K562 treated with DMSO at 1 percent for 24 hours (cell line): ENCODE measurements around the gene VMAC. TPM values are rescaled to one million over a fixed set of nuclear protein-coding genes. Genes with fewer than 3 reads are reported as not detected.

Experiments
- total RNA-seq: library from RNA; unstranded; fragments of 300-600 nt; gene quantifications from 2 replicates; pipeline ENCODE4 v1.2.3, GENCODE V29; 2022; ENCODE audit warnings: low read depth; ENCODE audit not compliant: insufficient read depth

The VMAC gene, protein sequence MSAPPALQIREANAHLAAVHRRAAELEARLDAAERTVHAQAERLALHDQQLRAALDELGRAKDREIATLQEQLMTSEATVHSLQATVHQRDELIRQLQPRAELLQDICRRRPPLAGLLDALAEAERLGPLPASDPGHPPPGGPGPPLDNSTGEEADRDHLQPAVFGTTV
- 2.6 and 4.2 TPM in 2 replicates for total RNA-seq

DNA sequence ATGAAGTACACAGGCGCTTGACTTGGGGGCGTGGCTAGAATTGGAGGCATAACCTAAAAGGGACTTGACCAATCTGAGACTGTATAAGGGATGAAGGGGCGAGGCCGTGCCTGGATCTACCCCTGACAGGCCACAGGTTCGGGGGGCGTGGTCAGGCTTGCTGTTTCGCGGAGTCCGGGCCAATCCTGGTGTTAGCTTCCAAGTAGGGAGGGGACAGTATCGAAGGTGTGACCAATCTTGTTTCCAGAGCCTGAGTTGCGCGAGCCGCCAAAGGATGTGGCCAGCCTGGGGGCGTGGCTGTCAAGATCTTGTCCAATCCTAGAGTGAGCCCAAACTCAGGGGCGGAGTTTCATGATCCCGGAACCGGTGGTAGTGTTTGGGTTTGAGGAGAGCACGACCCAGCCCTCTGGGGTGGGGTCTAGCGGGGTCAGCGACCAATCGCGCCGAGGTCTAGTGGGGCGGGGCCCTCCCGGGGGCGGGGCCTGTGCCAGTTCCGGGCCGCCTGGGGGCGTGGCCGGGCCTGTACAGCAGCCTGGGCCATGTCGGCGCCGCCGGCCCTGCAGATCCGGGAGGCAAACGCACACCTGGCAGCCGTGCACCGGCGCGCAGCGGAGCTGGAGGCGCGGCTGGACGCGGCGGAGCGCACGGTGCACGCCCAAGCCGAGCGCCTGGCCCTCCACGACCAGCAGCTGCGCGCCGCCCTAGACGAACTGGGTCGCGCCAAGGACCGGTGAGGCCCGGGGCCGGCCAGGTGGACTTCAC is at the start of gene VMAC:
VMAC (plus strand) TSS at position 521 of the 762 bp plus-strand sequence; CDS start at position 540, 19 bp downstream.

DNA sequence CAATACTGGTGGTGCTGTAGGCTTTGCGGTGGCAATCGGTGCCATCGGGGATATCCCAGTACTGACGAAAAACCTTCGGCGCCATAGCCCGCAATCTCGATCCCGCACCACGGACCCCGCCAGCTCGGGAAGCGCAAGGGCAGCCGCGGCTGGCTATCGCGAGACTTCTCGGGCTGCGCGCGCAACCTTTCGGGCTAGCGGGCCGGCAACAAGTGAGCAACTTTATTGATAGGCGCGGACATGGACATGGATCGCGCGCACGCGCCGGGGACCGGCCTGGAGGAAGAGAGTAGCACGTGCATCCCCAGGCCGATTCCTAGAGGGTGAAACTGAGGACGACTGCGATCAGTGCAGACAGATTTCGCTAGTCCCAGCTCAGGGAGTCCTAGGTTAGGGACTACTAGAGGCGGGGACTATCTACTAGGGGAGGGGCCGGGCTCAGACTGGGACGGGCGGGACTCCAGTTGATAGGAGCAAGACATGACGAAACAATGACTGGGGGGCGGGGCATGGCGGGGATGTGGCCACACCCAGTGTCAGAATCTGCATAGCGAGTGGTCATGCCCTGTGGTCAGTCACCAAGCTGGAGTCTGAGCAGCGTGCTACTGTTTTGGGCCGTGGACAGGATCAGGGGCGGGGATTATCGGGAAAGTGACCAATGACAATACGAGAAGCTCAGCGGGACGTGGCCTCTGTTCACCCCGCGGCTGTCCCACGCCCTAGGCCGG is 884 bp upstream of the VMAC start, which contains the start of gene NDUFA11:
NDUFA11 (minus strand) TSS at position 167 of the 728 bp plus-strand sequence; CDS start at position 85, 82 bp downstream.

DNA sequence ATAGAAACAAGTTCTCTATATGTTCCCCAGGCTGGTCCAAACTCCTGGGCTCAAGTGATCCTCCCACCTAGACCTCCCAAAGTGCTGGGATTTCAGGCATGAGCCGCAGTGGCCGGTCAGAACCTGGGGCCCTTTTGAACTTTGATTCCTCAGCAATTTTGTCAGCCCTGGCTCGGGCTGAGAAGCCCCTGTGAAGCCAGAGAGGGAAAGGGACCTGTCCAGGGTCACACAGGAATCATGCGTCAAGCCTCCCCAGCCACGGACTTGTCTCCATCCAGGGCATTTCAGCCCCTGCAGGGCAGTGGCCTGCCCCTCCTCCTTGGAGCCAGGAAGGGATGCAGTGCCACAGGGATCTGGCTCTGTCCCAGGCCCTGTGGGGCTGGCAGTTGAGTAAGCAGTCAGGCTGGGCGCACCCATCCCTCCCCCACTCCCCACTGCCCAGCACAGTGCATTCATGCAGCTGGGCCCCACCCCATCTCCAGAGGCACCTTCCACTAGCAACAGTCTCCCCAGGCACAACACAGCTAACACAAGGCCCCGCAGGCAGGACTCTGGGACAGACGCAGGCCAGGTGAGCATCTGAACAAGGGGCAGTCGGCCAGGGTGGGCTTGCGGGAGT is 9.2 kb downstream of the VMAC start, which contains the start of gene CAPS:
CAPS (plus strand) TSS at position 516 of the 619 bp plus-strand sequence. CDS start 153 bp downstream, outside the sequence.

Other genes starting within 250 kb of the VMAC start
- 48.1 and 60.4 TPM in 2 replicates for gene MICOS13, start 224.4 kb upstream of the VMAC start, total RNA-seq
- 11.9 and 22.8 TPM in 2 replicates for gene HSD11B1L, start 223.8 kb upstream of the VMAC start, total RNA-seq
- gene RPL36, start 214.6 kb upstream of the VMAC start, total RNA-seq: 1,403 and 1,536 TPM in 2 replicates
- gene LONP1, start 184.7 kb upstream of the VMAC start, total RNA-seq: 214 and 276 TPM in 2 replicates
- not detected in 2 replicates for gene CATSPERD, start 184.2 kb upstream of the VMAC start, total RNA-seq
- 2.2 and 2.6 TPM in 2 replicates for gene PRR22, start 120.1 kb upstream of the VMAC start, total RNA-seq
- 53.8 and 55.5 TPM in 2 replicates for gene DUS3L, start 113.7 kb upstream of the VMAC start, total RNA-seq
- gene NRTN, start 99.8 kb upstream of the VMAC start, total RNA-seq: 31.8 and 37.8 TPM in 2 replicates
- gene FUT6, start 65.2 kb upstream of the VMAC start, total RNA-seq: not detected in 2 replicates
- 0.93 and 1.3 TPM in 2 replicates for gene FUT3, start 53.4 kb upstream of the VMAC start, total RNA-seq
- gene FUT5, start 34.3 kb upstream of the VMAC start, total RNA-seq: 0.42 TPM in 1 of 2 replicates, not detected in the other
- gene NDUFA11, start 1.1 kb upstream of the VMAC start, total RNA-seq: 733 and 784 TPM in 2 replicates
- gene CAPS, start 9.4 kb downstream of the VMAC start, total RNA-seq: 5.4 and 9.2 TPM in 2 replicates
- gene RANBP3, start 73.3 kb downstream of the VMAC start, total RNA-seq: 88.3 and 89.0 TPM in 2 replicates
- 13.2 and 16.1 TPM in 2 replicates for gene RFX2, start 205.6 kb downstream of the VMAC start, total RNA-seq
- gene ACSBG2, start 230.8 kb downstream of the VMAC start, total RNA-seq: not detected in 2 replicates